ENCODE results near the gene TTC29. TPM values are rescaled to one million over a fixed set of nuclear protein-coding genes. Genes with fewer than 3 reads are reported as not detected.

TTC29 gene
- total RNA-seq, 4 donors from 2014 or later, result 0.27 to 0.67 TPM; not detected in 2

- Histone ChIP-seq H3K9me3 (no peaks in the 10 kb centered on the region), H3K4me1 (no peaks in the 10 kb centered on the region), H3K36me3 (no peaks in the 10 kb centered on the region), H3K27ac (no peak overlapping the region), H3K4me3 (replicated peaks in 1 of 3) (no peak overlapping the region), H3K27me3 (no peaks in the 10 kb centered on the region)
- WGBS, 2 donors, result 70 to 71% methylated on average over 5 of the region's 5 CpGs
- no peak for DNase-seq
- intact Hi-C loops (cut with DNase I), result no loop called here
- TF ChIP-seq POLR2A (IDR thresholded peaks at IDR 0.05), result no peak
- TF ChIP-seq CTCF (IDR thresholded peaks at IDR 0.05), result no peak
These were observed 130.9 kb downstream of the TTC29 start for GRCh38 chr4:146814750-146815149.

GRCh38 chr4:146795711-146796110 lies 150.0 kb downstream of the TTC29 start:
- no peak overlapping the region for H3K27ac ChIP-seq
- 57 to 62% methylated on average over 2 of the region's 2 CpGs for WGBS, 2 donors
- TF ChIP-seq POLR2A (IDR thresholded peaks at IDR 0.05), result no peak
- no peak for TF ChIP-seq CTCF (IDR thresholded peaks at IDR 0.05)

GRCh38 chr4:146793727-146794126 lies 151.9 kb downstream of the TTC29 start:
- intact Hi-C loops (cut with DNase I), result no loop called here
- TF ChIP-seq CTCF (IDR thresholded peaks at IDR 0.05) (no peak), POLR2A (IDR thresholded peaks at IDR 0.05) (no peak)

More at GRCh38 chr4:146795711-146796110, 150.0 kb downstream of the TTC29 start:
- H3K9me3 ChIP-seq, result no peaks in the 10 kb centered on the region
- no peaks in the 10 kb centered on the region for H3K27me3 ChIP-seq
- no peak for DNase-seq
- no peaks in the 10 kb centered on the region for H3K4me1 ChIP-seq
- no peaks in the 10 kb centered on the region for H3K36me3 ChIP-seq
- intact Hi-C loops (cut with DNase I), result no loop called here
- no peak overlapping the region for H3K4me3 ChIP-seq (replicated peaks in 1 of 3)

GRCh38 chr4:146791439-146791838 lies 154.2 kb downstream of the TTC29 start:
- TF ChIP-seq CTCF (IDR thresholded peaks at IDR 0.05), result no peak
- TF ChIP-seq POLR2A (IDR thresholded peaks at IDR 0.05), result no peak
- H3K4me3 ChIP-seq (replicated peaks in 1 of 3), result no peak overlapping the region
- H3K4me1 ChIP-seq, result no peaks in the 10 kb centered on the region
- H3K36me3 ChIP-seq, result no peaks in the 10 kb centered on the region
- H3K27ac ChIP-seq, result no peak overlapping the region
- intact Hi-C loops (cut with DNase I), result no loop called here
- no peaks in the 10 kb centered on the region for H3K27me3 ChIP-seq
- 44 to 54% methylated on average over 1 of the region's 1 CpG for WGBS, 2 donors
- no peaks in the 10 kb centered on the region for H3K9me3 ChIP-seq
- DNase-seq, result no peak

More at GRCh38 chr4:146793727-146794126, 151.9 kb downstream of the TTC29 start:
- H3K4me1 ChIP-seq, result no peaks in the 10 kb centered on the region
- no peaks in the 10 kb centered on the region for H3K27me3 ChIP-seq
- no peak for DNase-seq
- no peaks in the 10 kb centered on the region for H3K9me3 ChIP-seq
- no peak overlapping the region for H3K4me3 ChIP-seq (replicated peaks in 1 of 3)
- no peaks in the 10 kb centered on the region for H3K36me3 ChIP-seq
- H3K27ac ChIP-seq, result no peak overlapping the region

- no peaks in the 10 kb centered on the region for H3K9me3 ChIP-seq
- TF ChIP-seq CTCF (IDR thresholded peaks at IDR 0.05) (no peak), POLR2A (IDR thresholded peaks at IDR 0.05) (no peak)
- DNase-seq, result no peak
- H3K27ac ChIP-seq, result no peak overlapping the region
- H3K36me3 ChIP-seq, result no peaks in the 10 kb centered on the region
- no peaks in the 10 kb centered on the region for H3K27me3 ChIP-seq
- no peak overlapping the region for H3K4me3 ChIP-seq (replicated peaks in 1 of 3)
- H3K4me1 ChIP-seq, result no peaks in the 10 kb centered on the region
- intact Hi-C loops (cut with DNase I), result no loop called here
These were observed 155.1 kb downstream of the TTC29 start for GRCh38 chr4:146790515-146790914.

All from thyroid gland (tissue), 4 donors.